ENCODE results near the gene RAB11FIP3. TPM values are rescaled to one million over a fixed set of nuclear protein-coding genes. Genes with fewer than 3 reads are reported as not detected.

Gene RAB11FIP3
- total RNA-seq, 4 donors from 2014 or later = 55.5 to 136 (median 106) TPM

DNA sequence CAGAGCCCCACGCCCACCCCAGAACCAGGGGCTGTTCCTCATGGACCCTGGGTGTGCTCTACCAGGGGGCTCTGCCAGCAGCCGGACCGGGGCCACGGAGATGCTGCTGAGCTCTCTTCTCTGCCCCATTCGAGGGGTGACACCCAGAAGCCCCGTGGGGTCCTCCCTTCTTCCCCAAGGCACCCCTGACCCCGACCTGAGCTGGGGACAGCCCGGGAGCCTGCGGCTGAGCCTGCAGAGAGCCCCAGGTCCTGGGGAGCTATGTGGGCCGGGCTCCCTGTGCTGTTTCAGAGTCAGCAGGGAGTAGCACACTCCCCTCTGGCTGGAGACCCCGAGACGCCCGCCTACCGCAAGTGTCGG is 133.6 kb downstream of the RAB11FIP3 start:
- Histone ChIP-seq H3K4me1 (peaks cover 0 to 23% (median 5%) of the 10 kb centered on the region in 4 donors), H3K9me3 (no peaks in the 10 kb centered on the region), H3K27me3 (peaks cover 0 to 25% of the 10 kb centered on the region in 2 donors), H3K36me3 (peaks cover 0 to under 1% (median 0%) of the 10 kb centered on the region in 3 donors), H3K27ac (no peak overlapping the region), H3K4me3 (no peak overlapping the region)
- TF ChIP-seq, protein P1, sequence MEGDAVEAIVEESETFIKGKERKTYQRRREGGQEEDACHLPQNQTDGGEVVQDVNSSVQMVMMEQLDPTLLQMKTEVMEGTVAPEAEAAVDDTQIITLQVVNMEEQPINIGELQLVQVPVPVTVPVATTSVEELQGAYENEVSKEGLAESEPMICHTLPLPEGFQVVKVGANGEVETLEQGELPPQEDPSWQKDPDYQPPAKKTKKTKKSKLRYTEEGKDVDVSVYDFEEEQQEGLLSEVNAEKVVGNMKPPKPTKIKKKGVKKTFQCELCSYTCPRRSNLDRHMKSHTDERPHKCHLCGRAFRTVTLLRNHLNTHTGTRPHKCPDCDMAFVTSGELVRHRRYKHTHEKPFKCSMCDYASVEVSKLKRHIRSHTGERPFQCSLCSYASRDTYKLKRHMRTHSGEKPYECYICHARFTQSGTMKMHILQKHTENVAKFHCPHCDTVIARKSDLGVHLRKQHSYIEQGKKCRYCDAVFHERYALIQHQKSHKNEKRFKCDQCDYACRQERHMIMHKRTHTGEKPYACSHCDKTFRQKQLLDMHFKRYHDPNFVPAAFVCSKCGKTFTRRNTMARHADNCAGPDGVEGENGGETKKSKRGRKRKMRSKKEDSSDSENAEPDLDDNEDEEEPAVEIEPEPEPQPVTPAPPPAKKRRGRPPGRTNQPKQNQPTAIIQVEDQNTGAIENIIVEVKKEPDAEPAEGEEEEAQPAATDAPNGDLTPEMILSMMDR (IDR thresholded peaks at IDR 0.05) = no peak
- no peak for TF ChIP-seq POLR2A (IDR thresholded peaks at IDR 0.05)
- no peak for DNase-seq

DNA sequence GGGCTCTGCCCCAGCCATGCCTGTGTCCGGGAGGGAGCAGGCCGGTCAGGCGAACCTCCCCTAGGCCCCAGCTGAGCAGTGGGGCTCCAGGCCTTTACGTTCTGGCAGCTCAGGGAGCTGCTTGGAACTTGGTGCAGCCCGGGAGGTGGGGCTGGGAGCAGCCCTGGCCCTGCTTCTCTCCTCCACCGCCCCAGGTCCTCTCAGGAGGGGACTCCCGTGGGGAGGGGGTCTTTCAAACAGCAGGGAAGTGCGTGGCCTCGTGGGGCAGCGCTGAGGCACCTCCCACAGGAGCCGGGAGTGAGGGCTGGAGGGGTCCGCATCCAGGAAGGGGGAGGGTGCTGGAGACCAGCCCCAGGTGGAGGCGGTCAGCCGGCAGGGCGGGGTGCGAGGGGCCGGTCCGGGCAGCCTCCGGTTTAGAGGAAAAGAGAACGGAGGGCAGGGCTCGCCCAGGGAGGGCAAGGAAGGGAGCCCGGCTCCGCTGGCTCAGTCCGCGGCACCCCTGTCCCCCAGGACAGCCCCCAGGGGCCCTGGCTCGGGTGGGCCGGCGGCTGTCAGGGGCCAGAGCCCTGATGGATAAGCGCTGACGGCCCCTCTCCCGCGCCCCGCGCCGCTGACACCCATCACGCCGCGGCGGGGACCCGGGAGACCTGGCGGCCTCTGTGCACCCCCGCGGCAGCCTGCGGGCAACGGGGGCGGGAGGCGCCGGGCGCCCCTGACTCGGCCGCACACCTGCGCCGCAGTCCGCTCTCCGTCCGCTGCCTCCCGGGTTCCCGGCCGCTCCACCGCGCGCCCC is 134.2 kb downstream of the RAB11FIP3 start:
- no peak overlapping the region for H3K27ac ChIP-seq
- H3K27me3 ChIP-seq = peaks cover 0 to 25% of the 10 kb centered on the region in 2 donors
- H3K4me3 ChIP-seq = no peak overlapping the region

DNA sequence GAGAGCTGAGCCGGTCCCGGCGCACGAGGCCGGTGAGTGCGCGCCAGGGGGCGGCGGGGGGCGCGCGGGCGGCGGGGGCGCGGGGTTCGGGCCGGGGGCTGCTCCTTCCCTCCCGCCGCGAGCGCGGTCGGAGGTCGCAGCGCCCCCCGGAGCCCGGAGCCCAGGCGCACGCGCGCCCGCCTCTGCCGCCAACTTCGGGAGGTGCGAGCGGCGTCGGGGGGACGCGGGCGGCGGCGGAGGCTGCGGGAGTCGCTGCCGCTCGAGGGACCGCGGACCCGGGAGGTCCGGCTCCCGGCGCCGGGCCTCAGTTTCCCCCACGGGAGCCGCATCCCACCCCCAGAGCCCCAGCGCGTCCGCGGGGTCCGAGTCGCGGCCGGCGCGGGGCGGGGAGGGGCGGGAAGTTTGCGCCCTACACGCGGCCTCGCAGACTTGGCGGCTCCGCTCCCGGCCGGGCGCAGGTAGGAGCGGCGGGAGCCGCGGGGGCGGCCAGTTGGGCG is 134.8 kb downstream of the RAB11FIP3 start, which contains the start of gene PRR35:
PRR35 (plus strand) TSS at position 191 of the 497 bp plus-strand sequence. CDS start 2,901 bp downstream, outside the sequence.
- H3K9me3 ChIP-seq = no peaks in the 10 kb centered on the region
- TF ChIP-seq, protein P1 (IDR thresholded peaks at IDR 0.05) = no peak
- no peak for TF ChIP-seq POLR2A (IDR thresholded peaks at IDR 0.05)
- H3K27ac ChIP-seq = no peak within 1 kb of the TSS
- DNase-seq = no peak
- no peaks in the 10 kb centered on the region for H3K36me3 ChIP-seq
- peak within 1 kb of the TSS in 2 of 4 donors; percentile 6 to 27 for H3K4me3 ChIP-seq
- peaks cover 0 to 14% (median 5%) of the 10 kb centered on the region in 4 donors for H3K4me1 ChIP-seq
- H3K27me3 ChIP-seq = peaks cover 0 to 25% of the 10 kb centered on the region in 2 donors

More for the DNA sequence above, 134.2 kb downstream of the RAB11FIP3 start:
- Histone ChIP-seq H3K4me1 (peaks cover 0 to 17% (median 5%) of the 10 kb centered on the region in 4 donors), H3K36me3 (no peaks in the 10 kb centered on the region), H3K9me3 (no peaks in the 10 kb centered on the region)
- TF ChIP-seq, protein P1 (IDR thresholded peaks at IDR 0.05) = no peak
- TF ChIP-seq POLR2A (IDR thresholded peaks at IDR 0.05) = no peak
- no peak for DNase-seq

DNA sequence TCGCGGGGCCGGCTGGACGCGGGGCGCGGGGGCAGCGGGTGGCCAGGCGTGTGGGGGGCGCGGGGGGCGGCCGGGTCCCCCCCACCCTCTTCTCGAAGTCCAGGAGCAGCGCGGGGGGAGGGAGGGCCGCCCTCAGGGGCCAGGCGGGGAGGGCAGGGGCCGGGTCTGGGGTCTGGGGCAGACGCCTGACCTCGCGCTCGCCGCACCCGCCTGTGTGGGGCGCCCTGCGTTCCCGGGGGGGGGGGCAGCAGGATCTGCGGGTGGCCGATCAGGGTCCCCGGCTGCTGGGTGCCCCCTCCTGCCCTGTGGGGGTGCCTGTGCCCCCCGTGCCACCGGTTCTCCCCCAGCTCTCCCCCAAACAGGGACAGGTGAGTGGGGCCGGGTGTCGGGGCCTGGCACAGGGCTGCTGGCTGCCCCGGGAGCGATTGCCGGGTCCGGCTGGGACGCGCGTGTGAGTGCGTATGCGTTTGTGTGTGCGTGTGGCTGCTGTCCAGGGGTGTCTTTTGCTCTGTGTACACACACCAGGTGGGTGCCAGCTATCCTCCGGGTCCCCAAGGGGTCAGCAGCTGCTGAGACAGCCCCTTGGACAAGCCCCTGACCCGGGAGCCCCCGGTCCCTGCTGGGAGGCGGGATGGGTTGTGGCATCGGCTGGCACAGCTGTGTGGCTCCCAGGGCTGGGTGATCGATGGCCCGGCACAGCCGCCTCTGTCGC is 135.4 kb downstream of the RAB11FIP3 start:
- peaks cover 0 to 25% of the 10 kb centered on the region in 2 donors for H3K27me3 ChIP-seq
- DNase-seq = no peak
- no peak overlapping the region for H3K27ac ChIP-seq
- H3K4me3 ChIP-seq = peak overlapping the region in 2 of 4 donors; percentile 6 to 27
- TF ChIP-seq, protein P1 (IDR thresholded peaks at IDR 0.05) = no peak
- no peak for TF ChIP-seq POLR2A (IDR thresholded peaks at IDR 0.05)
- no peaks in the 10 kb centered on the region for H3K9me3 ChIP-seq
- peaks cover 0 to 19% (median 6%) of the 10 kb centered on the region in 4 donors for H3K4me1 ChIP-seq
- no peaks in the 10 kb centered on the region for H3K36me3 ChIP-seq

DNA sequence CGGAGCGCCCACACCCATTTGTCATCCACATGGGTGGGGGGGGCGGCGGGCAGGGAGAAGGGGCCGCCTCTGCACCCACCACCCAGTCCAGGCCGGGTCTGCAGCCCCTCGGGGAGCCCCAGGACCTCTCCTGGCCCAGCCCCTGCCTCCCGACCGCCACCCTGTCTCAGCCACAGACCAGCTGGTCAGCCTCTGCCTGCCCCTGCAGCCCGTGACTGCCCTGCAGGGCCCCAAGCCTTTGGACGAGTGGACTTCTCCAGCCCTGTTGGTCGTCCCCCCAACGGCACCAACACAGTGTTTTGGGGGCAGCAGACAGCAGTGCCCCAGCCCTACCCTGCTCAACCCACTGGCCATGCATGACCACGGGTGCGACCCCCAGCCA is 136.0 kb downstream of the RAB11FIP3 start:
- peaks cover 0 to 25% of the 10 kb centered on the region in 2 donors for H3K27me3 ChIP-seq
- TF ChIP-seq, protein P1 (IDR thresholded peaks at IDR 0.05) = no peak
- no peak for TF ChIP-seq POLR2A (IDR thresholded peaks at IDR 0.05)
- peaks cover 0 to 25% (median 11%) of the 10 kb centered on the region in 4 donors for H3K4me1 ChIP-seq
- no peaks in the 10 kb centered on the region for H3K9me3 ChIP-seq
- H3K27ac ChIP-seq = no peak overlapping the region
- no peak overlapping the region for H3K4me3 ChIP-seq
- no peak for DNase-seq
- no peaks in the 10 kb centered on the region for H3K36me3 ChIP-seq
